HepG2 (cell line): ENCODE results near the gene SCYL1. TPM values are rescaled to one million over a fixed set of nuclear protein-coding genes. Genes with fewer than 3 reads are reported as not detected.

Experiments
- AHR ChIP-seq: IDR thresholded peaks from 2 replicates; pipeline ENCODE4 v1.6.1; 2018; ENCODE audit warnings: missing genetic modification reagents, missing compliant biosample characterization
- ARNTL ChIP-seq: sonication (generic); formaldehyde crosslinking; IDR thresholded peaks from 2 replicates; pipeline ENCODE4 v1.4.0; 2020; ENCODE audit warnings: mild to moderate bottlenecking, missing genetic modification reagents
- ELF1 ChIP-seq: sonication (generic); formaldehyde crosslinking; IDR thresholded peaks from 2 replicates; pipeline ENCODE4 v1.4.0; 2020; ENCODE audit warnings: missing genetic modification reagents
- ELF4 ChIP-seq: sonication (generic); formaldehyde crosslinking; IDR thresholded peaks from 2 replicates; pipeline ENCODE4 v1.5.0; 2020; ENCODE audit warnings: missing genetic modification reagents, mild to moderate bottlenecking, moderate library complexity, borderline replicate concordance
- ELK4 ChIP-seq: sonication (generic); formaldehyde crosslinking; IDR thresholded peaks from 2 replicates; pipeline ENCODE4 v1.9.0; 2021; ENCODE audit warnings: missing genetic modification reagents, borderline replicate concordance
- KLF15 ChIP-seq: sonication (generic); formaldehyde crosslinking; IDR thresholded peaks from 2 replicates; pipeline ENCODE4 v1.8.1; 2023; ENCODE audit warnings: borderline replicate concordance, mild to moderate bottlenecking, inconsistent platforms, missing genetic modification reagents, mixed read lengths
- NR2F2 ChIP-seq: IDR thresholded peaks from 2 replicates; pipeline ENCODE4 v1.6.1; 2012; ENCODE audit warnings: low read depth, inconsistent platforms, borderline replicate concordance
- PAXIP1 ChIP-seq: sonication (generic); formaldehyde crosslinking; conservative IDR thresholded peaks from 2 replicates; pipeline ENCODE4 v1.4.0; 2020; ENCODE audit warnings: mild to moderate bottlenecking, missing genetic modification reagents, moderate library complexity
- POLR2A ChIP-seq, 2 experiments: IDR thresholded peaks; 2 replicates each; pipeline ENCODE4 v1.6.1; 2011; ENCODE audit warnings: low read depth in 2 of 2, low read length in 2 of 2, mild to moderate bottlenecking in 1 of 2, moderate library complexity in 1 of 2; ENCODE audit not compliant: insufficient read depth in 1 of 2
- SMAD1 ChIP-seq: sonication (generic); formaldehyde crosslinking; IDR thresholded peaks from 2 replicates; pipeline ENCODE4 v1.4.0; 2020; ENCODE audit warnings: missing genetic modification reagents, low read depth, mild to moderate bottlenecking, borderline replicate concordance
- ZFX ChIP-seq: sonication (generic); formaldehyde crosslinking; IDR thresholded peaks from 2 replicates; pipeline ENCODE4 v1.4.0; 2020; ENCODE audit warnings: mild to moderate bottlenecking, low read depth, missing genetic modification reagents, moderate library complexity
- ZNF329 ChIP-seq: sonication (generic); formaldehyde crosslinking; IDR thresholded peaks from 2 replicates; pipeline ENCODE4 v1.9.0; 2021; ENCODE audit warnings: low read depth, mild to moderate bottlenecking, missing genetic modification reagents
- ZNF605 ChIP-seq: sonication (generic); formaldehyde crosslinking; IDR thresholded peaks from 2 replicates; pipeline ENCODE4 v1.8.0; 2022; ENCODE audit warnings: mild to moderate bottlenecking, missing genetic modification reagents
- polyA plus RNA-seq, 8 experiments: library from polyadenylated mRNA; depleted of rRNA in 3 of 8; stranded (reverse) in 7 of 8; unstranded in 1 of 8; fragments of >200 nt; fragmentation: Illumina TruSeq in 4 of 8; extraction: Trizol in 4 of 8; gene quantifications; 2 replicates each; pipeline versions ENCODE4 v1.2.1 to v1.2.3, GENCODE V29; 2011 to 2016; ENCODE audit warnings: low read depth in 4 of 8, missing spikeins in 1 of 8, mixed read lengths in 1 of 8; ENCODE audit not compliant: insufficient read depth in 1 of 8
- total RNA-seq, 5 experiments: library from RNA; depleted of rRNA; stranded (reverse); fragments of >200 nt; fragmentation: Illumina TruSeq; extraction: Trizol; gene quantifications; 2 replicates each; pipeline ENCODE4 v1.2.3, GENCODE V29; 2016; ENCODE audit warnings: low read depth in 1 of 5
- TF ChIP-seq, protein P1 (sequence below): sonication (generic); formaldehyde crosslinking; IDR thresholded peaks from 2 replicates; pipeline ENCODE4 v1.4.0; 2020; ENCODE audit warnings: mild to moderate bottlenecking, missing genetic modification reagents
- TF ChIP-seq, protein P2 (sequence below): sonication (generic); formaldehyde crosslinking; IDR thresholded peaks from 2 replicates; pipeline ENCODE4 v1.8.0; 2022; ENCODE audit warnings: mild to moderate bottlenecking, missing genetic modification reagents, moderate library complexity
- TF ChIP-seq, protein P3 (sequence below): sonication (generic); formaldehyde crosslinking; conservative IDR thresholded peaks from 2 replicates; pipeline ENCODE4 v1.8.1; 2023; ENCODE audit warnings: missing genetic modification reagents

Gene SCYL1
- total and polyA plus RNA-seq, 2 of the 13 experiments (the other 11 are each of a cell fraction or from before 2014, with no cell fraction given): 65.9 to 103 TPM

- peak; percentile 93; the same call in 1 of the 2 replicates for TF ChIP-seq ZNF605 (CRISPR knock-in tag)
- no peak for TF ChIP-seq ELF1
- TF ChIP-seq ARNTL (CRISPR knock-in tag): peak; percentile 97
- peak; percentile 71 for TF ChIP-seq PAXIP1
- no peak for TF ChIP-seq ELF4
- TF ChIP-seq NR2F2: no peak
- no peak for TF ChIP-seq ELK4 (CRISPR knock-in tag)
- TF ChIP-seq SMAD1 (CRISPR knock-in tag): 0 out of 2 replicates have a peak, but pooled peaks have one; percentile 21
- no peak for TF ChIP-seq ZNF329
- no peak; the same call in 1 of the 2 replicates for TF ChIP-seq AHR (CRISPR knock-in tag)
- TF ChIP-seq, protein P1, sequence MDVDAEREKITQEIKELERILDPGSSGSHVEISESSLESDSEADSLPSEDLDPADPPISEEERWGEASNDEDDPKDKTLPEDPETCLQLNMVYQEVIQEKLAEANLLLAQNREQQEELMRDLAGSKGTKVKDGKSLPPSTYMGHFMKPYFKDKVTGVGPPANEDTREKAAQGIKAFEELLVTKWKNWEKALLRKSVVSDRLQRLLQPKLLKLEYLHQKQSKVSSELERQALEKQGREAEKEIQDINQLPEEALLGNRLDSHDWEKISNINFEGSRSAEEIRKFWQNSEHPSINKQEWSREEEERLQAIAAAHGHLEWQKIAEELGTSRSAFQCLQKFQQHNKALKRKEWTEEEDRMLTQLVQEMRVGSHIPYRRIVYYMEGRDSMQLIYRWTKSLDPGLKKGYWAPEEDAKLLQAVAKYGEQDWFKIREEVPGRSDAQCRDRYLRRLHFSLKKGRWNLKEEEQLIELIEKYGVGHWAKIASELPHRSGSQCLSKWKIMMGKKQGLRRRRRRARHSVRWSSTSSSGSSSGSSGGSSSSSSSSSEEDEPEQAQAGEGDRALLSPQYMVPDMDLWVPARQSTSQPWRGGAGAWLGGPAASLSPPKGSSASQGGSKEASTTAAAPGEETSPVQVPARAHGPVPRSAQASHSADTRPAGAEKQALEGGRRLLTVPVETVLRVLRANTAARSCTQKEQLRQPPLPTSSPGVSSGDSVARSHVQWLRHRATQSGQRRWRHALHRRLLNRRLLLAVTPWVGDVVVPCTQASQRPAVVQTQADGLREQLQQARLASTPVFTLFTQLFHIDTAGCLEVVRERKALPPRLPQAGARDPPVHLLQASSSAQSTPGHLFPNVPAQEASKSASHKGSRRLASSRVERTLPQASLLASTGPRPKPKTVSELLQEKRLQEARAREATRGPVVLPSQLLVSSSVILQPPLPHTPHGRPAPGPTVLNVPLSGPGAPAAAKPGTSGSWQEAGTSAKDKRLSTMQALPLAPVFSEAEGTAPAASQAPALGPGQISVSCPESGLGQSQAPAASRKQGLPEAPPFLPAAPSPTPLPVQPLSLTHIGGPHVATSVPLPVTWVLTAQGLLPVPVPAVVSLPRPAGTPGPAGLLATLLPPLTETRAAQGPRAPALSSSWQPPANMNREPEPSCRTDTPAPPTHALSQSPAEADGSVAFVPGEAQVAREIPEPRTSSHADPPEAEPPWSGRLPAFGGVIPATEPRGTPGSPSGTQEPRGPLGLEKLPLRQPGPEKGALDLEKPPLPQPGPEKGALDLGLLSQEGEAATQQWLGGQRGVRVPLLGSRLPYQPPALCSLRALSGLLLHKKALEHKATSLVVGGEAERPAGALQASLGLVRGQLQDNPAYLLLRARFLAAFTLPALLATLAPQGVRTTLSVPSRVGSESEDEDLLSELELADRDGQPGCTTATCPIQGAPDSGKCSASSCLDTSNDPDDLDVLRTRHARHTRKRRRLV (CRISPR knock-in tag): no peak
- TF ChIP-seq, protein P2, sequence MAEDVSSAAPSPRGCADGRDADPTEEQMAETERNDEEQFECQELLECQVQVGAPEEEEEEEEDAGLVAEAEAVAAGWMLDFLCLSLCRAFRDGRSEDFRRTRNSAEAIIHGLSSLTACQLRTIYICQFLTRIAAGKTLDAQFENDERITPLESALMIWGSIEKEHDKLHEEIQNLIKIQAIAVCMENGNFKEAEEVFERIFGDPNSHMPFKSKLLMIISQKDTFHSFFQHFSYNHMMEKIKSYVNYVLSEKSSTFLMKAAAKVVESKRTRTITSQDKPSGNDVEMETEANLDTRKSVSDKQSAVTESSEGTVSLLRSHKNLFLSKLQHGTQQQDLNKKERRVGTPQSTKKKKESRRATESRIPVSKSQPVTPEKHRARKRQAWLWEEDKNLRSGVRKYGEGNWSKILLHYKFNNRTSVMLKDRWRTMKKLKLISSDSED (CRISPR knock-in tag): no peak
- TF ChIP-seq, protein P3, sequence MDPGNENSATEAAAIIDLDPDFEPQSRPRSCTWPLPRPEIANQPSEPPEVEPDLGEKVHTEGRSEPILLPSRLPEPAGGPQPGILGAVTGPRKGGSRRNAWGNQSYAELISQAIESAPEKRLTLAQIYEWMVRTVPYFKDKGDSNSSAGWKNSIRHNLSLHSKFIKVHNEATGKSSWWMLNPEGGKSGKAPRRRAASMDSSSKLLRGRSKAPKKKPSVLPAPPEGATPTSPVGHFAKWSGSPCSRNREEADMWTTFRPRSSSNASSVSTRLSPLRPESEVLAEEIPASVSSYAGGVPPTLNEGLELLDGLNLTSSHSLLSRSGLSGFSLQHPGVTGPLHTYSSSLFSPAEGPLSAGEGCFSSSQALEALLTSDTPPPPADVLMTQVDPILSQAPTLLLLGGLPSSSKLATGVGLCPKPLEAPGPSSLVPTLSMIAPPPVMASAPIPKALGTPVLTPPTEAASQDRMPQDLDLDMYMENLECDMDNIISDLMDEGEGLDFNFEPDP (CRISPR knock-in tag): no peak
- peak; percentile 25 to 70; a peak in 2 of 4 replicates for TF ChIP-seq POLR2A (IDR thresholded peaks at IDR 0.05; ENCODE audit: insufficient read depth in 1 of 2, low read depth in 2 of 2, low read length in 2 of 2)
- TF ChIP-seq KLF15 (CRISPR knock-in tag): no peak
- peak; percentile 68; the same call in 1 of the 2 replicates for TF ChIP-seq ZFX (CRISPR knock-in tag)
Observed at GRCh38 chr11:65487467-65488272, 37.2 kb upstream of the SCYL1 start (continued).
